K562 (cell line): Measurements from ENCODE around the gene NEUROD2. TPM values are rescaled to one million over a fixed set of nuclear protein-coding genes. Genes with fewer than 3 reads are reported as not detected.

Source experiments
- CEBPZ ChIP-seq: fragments of 150-350 bp; IDR thresholded peaks from 2 replicates; pipeline ENCODE4 v1.6.1; 2014; ENCODE audit warnings: low read depth, mild to moderate bottlenecking, low read length, borderline replicate concordance
- EP400 ChIP-seq: fragments of 450-650 bp; IDR thresholded peaks from 2 replicates; pipeline ENCODE4 v1.6.1; 2017; ENCODE audit warnings: antibody characterized with exemption, mild to moderate bottlenecking, moderate library complexity
- FOXP4 ChIP-seq: sonication (generic); formaldehyde crosslinking; IDR thresholded peaks from 2 replicates; pipeline ENCODE4 v1.8.0; 2022; ENCODE audit warnings: mild to moderate bottlenecking, missing genetic modification reagents, borderline replicate concordance
- HDAC3 ChIP-seq: fragments of 450-650 bp; IDR thresholded peaks from 2 replicates; pipeline ENCODE4 v1.6.1; 2018; ENCODE audit warnings: borderline replicate concordance, mild to moderate bottlenecking, moderate library complexity; ENCODE audit not compliant: partially characterized antibody
- LEF1 ChIP-seq: fragments of 450-650 bp; IDR thresholded peaks from 2 replicates; pipeline ENCODE4 v1.6.1; 2016; ENCODE audit warnings: mild to moderate bottlenecking
- POLR2G ChIP-seq: fragments of 200-400 bp; formaldehyde crosslinking; IDR thresholded peaks from 2 replicates; pipeline ENCODE4 v1.6.1; 2017; ENCODE audit warnings: low read depth, mild to moderate bottlenecking, antibody characterized with exemption, low read length, moderate library complexity
- POLR2H ChIP-seq: IDR thresholded peaks from 2 replicates; pipeline ENCODE4 v1.6.1; 2016; ENCODE audit warnings: missing genetic modification characterization, low read depth, mild to moderate bottlenecking, control low read depth, missing compliant biosample characterization, moderate library complexity
- RBM22 ChIP-seq: fragments of 200-400 bp; formaldehyde crosslinking; IDR thresholded peaks from 2 replicates; pipeline ENCODE4 v1.6.1; 2018; ENCODE audit warnings: low read length, low read depth; ENCODE audit not compliant: poor library complexity, severe bottlenecking
- SETDB1 ChIP-seq: IDR thresholded peaks from one replicate; pipeline ENCODE4 v1.6.1; 2012; ENCODE audit warnings: low read length, control low read depth, inconsistent platforms
- SMARCA4 ChIP-seq: fragments of 450-650 bp; IDR thresholded peaks from 2 replicates; pipeline ENCODE4 v1.6.1; 2016
- ZNF124 ChIP-seq: sonication (generic); formaldehyde crosslinking; IDR thresholded peaks from 2 replicates; pipeline ENCODE4 v1.8.1; 2022; ENCODE audit warnings: missing genetic modification reagents
- ZNF175 ChIP-seq: fragments of 200-800 bp; sonication (Bioruptor generic); IDR thresholded peaks from 2 replicates; pipeline ENCODE4 v1.6.1; 2016; ENCODE audit warnings: low read depth, mild to moderate bottlenecking, missing genetic modification characterization, missing compliant biosample characterization
- ZNF23 ChIP-seq: fragments of 250-450 bp; sonication (Bioruptor Pico); IDR thresholded peaks from 2 replicates; pipeline ENCODE4 v1.4.0; 2020; ENCODE audit warnings: mild to moderate bottlenecking
- ZNF512 ChIP-seq: IDR thresholded peaks from 2 replicates; pipeline ENCODE4 v1.6.1; 2016; ENCODE audit warnings: missing genetic modification characterization, missing compliant biosample characterization
- ZNF609 ChIP-seq: sonication (generic); formaldehyde crosslinking; IDR thresholded peaks from 2 replicates; pipeline ENCODE4 v1.8.1; 2023; ENCODE audit warnings: missing genetic modification reagents, mild to moderate bottlenecking, borderline replicate concordance
- ZZZ3 ChIP-seq: fragments of 450-650 bp; IDR thresholded peaks from 2 replicates; pipeline ENCODE4 v1.6.1; 2016; ENCODE audit warnings: antibody characterized with exemption, mild to moderate bottlenecking, moderate library complexity
- polyA plus RNA-seq, 8 experiments: library from polyadenylated mRNA; depleted of rRNA in 4 of 8; stranded (reverse) in 5 of 8; unstranded in 3 of 8; fragments of >200 nt; fragmentation: Nextera tagmentation in 2 of 8; fragmentation: Illumina TruSeq in 1 of 8; extraction: Ambion mirVana in 2 of 8; extraction: Trizol in 1 of 8; gene quantifications; 2 replicates each; pipeline versions ENCODE4 v1.2.1 to v1.2.3, GENCODE V29; 2011 to 2014; ENCODE audit warnings: inconsistent platforms in 1 of 8, missing spikeins in 1 of 8
- total RNA-seq, 7 experiments: library from RNA; depleted of rRNA in 6 of 7; stranded (reverse); fragments of >200 nt in 6 of 7; fragmentation: Illumina TruSeq in 2 of 7; extraction: Trizol in 2 of 7; gene quantifications; 2 replicates each; pipeline versions ENCODE4 v1.2.1 to v1.2.3, GENCODE V29; 2011 to 2021; ENCODE audit warnings: low replicate concordance in 1 of 7

Gene NEUROD2
- total and polyA plus RNA-seq, 9 of the 15 experiments (the other 6 are each of a cell fraction or from before 2014, with no cell fraction given): not detected

GRCh38 chr17:39650121-39650579 lies 42.4 kb upstream of the NEUROD2 start (continued):
- no peak for TF ChIP-seq CEBPZ
- TF ChIP-seq EP400: peak; percentile 93
- peak; percentile 86 for TF ChIP-seq SMARCA4
- TF ChIP-seq POLR2G: no peak
- no peak for TF ChIP-seq ZZZ3
- TF ChIP-seq LEF1: peak; percentile 73
- no peak for TF ChIP-seq ZNF23
- TF ChIP-seq ZNF512: no peak
- no peak for TF ChIP-seq RBM22
- TF ChIP-seq ZNF175: peak; percentile 42; the same call in 1 of the 2 replicates
- no peak for TF ChIP-seq POLR2H (tag)
- no peak for TF ChIP-seq ZNF609 (CRISPR knock-in tag)
- TF ChIP-seq HDAC3: no peak
- TF ChIP-seq SETDB1: no peak
- TF ChIP-seq ZNF124 (CRISPR knock-in tag): no peak
- TF ChIP-seq FOXP4: no peak
